Effector memory CD4-positive, alpha-beta T cell (primary cell): ENCODE results near the gene RGN.
"Not testable (repeated sequence)": the region's sequence is repeated elsewhere in the genome, so short reads cannot be mapped to it uniquely, and the experiment has no call there.

Experiments
- DNase-seq, 3 donors: peaks; one replicate each; pipeline ENCODE4 v3.0.0-alpha.2; 2020
- H3K27ac ChIP-seq: 2 replicates; pipeline ENCODE4 v1.7.0; 2013; ENCODE audit warnings: mild to moderate bottlenecking, low read length, moderate library complexity; ENCODE audit not compliant: insufficient read depth, poor library complexity, severe bottlenecking
- H3K27me3 ChIP-seq: replicated peaks from 2 replicates; pipeline ENCODE4 v1.7.0; 2013; ENCODE audit warnings: mild to moderate bottlenecking, low read length; ENCODE audit not compliant: insufficient read depth, control insufficient read depth, poor library complexity, severe bottlenecking
- H3K36me3 ChIP-seq: 2 replicates; pipeline ENCODE4 v1.7.0; 2013; ENCODE audit warnings: mild to moderate bottlenecking, low read length, moderate library complexity; ENCODE audit not compliant: control insufficient read depth, insufficient read depth
- H3K4me1 ChIP-seq: 2 replicates; pipeline ENCODE4 v1.7.0; 2013; ENCODE audit warnings: low read length, mild to moderate bottlenecking; ENCODE audit not compliant: control insufficient read depth, insufficient read depth, poor library complexity, severe bottlenecking
- H3K4me3 ChIP-seq: 2 replicates; pipeline ENCODE4 v1.7.0; 2013; ENCODE audit warnings: low read length, low read depth, mild to moderate bottlenecking; ENCODE audit not compliant: insufficient read depth, poor library complexity, severe bottlenecking
- H3K9me3 ChIP-seq: 2 replicates; pipeline ENCODE4 v1.7.0; 2013; ENCODE audit warnings: mild to moderate bottlenecking, low read length, moderate library complexity; ENCODE audit not compliant: control insufficient read depth

The RGN gene

DNA sequence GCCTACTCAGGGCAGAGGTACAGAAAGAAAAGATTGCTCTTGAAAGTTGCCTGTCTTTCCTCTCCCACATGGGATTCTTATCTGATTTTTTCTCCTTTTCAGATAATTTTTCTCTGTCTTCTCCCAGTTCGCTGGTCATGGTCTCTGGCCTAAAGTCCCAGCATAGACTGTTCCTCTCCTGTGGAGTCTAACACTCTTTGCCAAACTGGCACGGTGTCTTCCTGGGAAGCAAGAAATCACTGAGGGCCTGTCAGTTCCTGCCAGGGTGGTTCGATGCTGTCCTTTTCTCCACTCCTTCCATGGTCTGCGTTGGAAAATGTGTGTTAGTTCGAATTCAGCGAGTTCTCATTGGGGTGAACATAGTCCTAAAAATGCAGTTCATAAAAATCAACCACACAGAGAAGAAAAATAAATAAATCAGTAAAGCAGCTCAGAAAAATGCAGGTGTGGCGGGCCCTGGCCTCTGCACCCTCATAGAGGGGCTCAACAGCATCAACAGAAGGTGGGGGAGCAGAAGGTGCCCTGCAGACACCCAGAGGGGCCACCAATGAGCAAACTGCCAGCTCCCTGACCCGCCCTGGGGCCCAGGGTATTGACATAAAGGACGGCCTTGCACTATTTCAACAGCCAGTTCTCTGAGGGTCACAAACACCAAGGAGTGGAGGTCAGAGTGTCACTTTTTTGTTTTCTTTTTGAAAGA is 2.1 kb downstream of the RGN start:
- H3K27ac ChIP-seq: no peak overlapping the region
- DNase-seq: no peak
- no peaks in the 10 kb centered on the region for H3K36me3 ChIP-seq
- no peaks in the 10 kb centered on the region for H3K4me1 ChIP-seq
- no peaks in the 10 kb centered on the region for H3K27me3 ChIP-seq
- no peak overlapping the region for H3K4me3 ChIP-seq
- no peaks in the 10 kb centered on the region for H3K9me3 ChIP-seq

- H3K4me3 ChIP-seq: no peak overlapping the region
- no peaks in the 10 kb centered on the region for H3K4me1 ChIP-seq
- no peaks in the 10 kb centered on the region for H3K27me3 ChIP-seq
- H3K36me3 ChIP-seq: no peaks in the 10 kb centered on the region
- no peak for DNase-seq
- H3K9me3 ChIP-seq: no peaks in the 10 kb centered on the region
- H3K27ac ChIP-seq: no peak overlapping the region
Measured at GRCh38 chrX:47080915-47081236, 2.6 kb downstream of the RGN start.

GRCh38 chrX:47091149-47091775 is 13.0 kb downstream of the RGN start:
- no peaks in the 10 kb centered on the region for H3K4me1 ChIP-seq
- no peaks in the 10 kb centered on the region for H3K36me3 ChIP-seq
- no peaks in the 10 kb centered on the region for H3K9me3 ChIP-seq
- no peak overlapping the region for H3K27ac ChIP-seq
- DNase-seq: no peak
- no peaks in the 10 kb centered on the region for H3K27me3 ChIP-seq
- no peak overlapping the region for H3K4me3 ChIP-seq

DNA sequence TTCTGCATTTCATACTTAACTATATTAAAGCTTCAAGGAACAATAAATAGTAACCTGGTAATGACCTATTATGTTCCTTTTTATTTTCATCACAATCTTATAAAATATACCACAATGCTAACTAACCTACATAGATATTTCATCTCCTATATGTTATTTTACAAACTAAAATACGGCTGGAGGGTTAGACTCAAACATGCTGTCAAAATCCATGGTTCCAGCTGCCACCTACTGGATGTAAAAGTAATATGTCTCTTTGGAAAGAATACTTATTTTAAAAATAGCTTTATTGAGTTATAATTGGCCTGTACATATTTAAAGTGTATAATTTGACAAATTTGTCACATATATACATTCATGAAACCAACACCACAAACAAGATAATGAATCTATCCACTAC is 15.0 kb downstream of the RGN start:
- Histone ChIP-seq H3K27ac (no peak overlapping the region), H3K4me1 (no peaks in the 10 kb centered on the region), H3K27me3 (no peaks in the 10 kb centered on the region), H3K36me3 (no peaks in the 10 kb centered on the region), H3K4me3 (no peak overlapping the region), H3K9me3 (no peaks in the 10 kb centered on the region)
- no peak for DNase-seq

GRCh38 chrX:47093860-47094259 is 15.6 kb downstream of the RGN start:
- Histone ChIP-seq H3K36me3 (no peaks in the 10 kb centered on the region), H3K4me1 (no peaks in the 10 kb centered on the region), H3K4me3 (no peak overlapping the region), H3K27ac (no peak overlapping the region), H3K9me3 (no peaks in the 10 kb centered on the region), H3K27me3 (no peaks in the 10 kb centered on the region)
- DNase-seq: no peak

- DNase-seq: no peak
- no peaks in the 10 kb centered on the region for H3K36me3 ChIP-seq
Measured at GRCh38 chrX:47097018-47097417, 18.8 kb downstream of the RGN start.

GRCh38 chrX:47098338-47099094 is 20.3 kb downstream of the RGN start:
- no peaks in the 10 kb centered on the region for H3K4me1 ChIP-seq

More at GRCh38 chrX:47097018-47097417, 18.8 kb downstream of the RGN start:
- Histone ChIP-seq H3K9me3 (no peaks in the 10 kb centered on the region), H3K4me3 (no peak overlapping the region), H3K27ac (no peak overlapping the region), H3K27me3 (no peaks in the 10 kb centered on the region), H3K4me1 (no peaks in the 10 kb centered on the region)

DNA sequence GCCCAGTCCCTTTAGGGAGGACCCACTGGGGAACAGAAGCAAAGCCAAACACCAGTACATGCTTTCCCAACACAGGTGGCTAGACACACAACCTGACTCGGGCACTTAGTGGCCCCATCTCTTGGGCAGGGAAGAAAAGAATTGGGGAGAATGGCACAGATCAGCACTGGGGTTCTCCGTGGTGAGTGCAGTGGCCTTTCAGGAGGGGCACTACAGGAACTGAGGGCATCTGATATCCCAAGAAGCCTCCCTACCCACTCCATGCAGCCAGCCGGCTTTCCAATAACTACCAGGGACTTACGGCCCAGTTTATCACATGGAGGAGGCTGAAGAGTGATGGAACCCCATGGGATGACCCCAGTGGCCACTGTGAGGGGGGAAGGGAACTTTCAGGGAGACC is 23.0 kb downstream of the RGN start:
- H3K4me3 ChIP-seq: no peak overlapping the region
- no peaks in the 10 kb centered on the region for H3K27me3 ChIP-seq
- no peak overlapping the region for H3K27ac ChIP-seq
- no peaks in the 10 kb centered on the region for H3K36me3 ChIP-seq
- no peak for DNase-seq
- H3K9me3 ChIP-seq: no peaks in the 10 kb centered on the region
- no peaks in the 10 kb centered on the region for H3K4me1 ChIP-seq

More at GRCh38 chrX:47098338-47099094, 20.3 kb downstream of the RGN start:
- no peaks in the 10 kb centered on the region for H3K9me3 ChIP-seq
- H3K4me3 ChIP-seq: no peak overlapping the region
- H3K27me3 ChIP-seq: no peaks in the 10 kb centered on the region
- DNase-seq: no peak
- no peaks in the 10 kb centered on the region for H3K36me3 ChIP-seq
- no peak overlapping the region for H3K27ac ChIP-seq

DNA sequence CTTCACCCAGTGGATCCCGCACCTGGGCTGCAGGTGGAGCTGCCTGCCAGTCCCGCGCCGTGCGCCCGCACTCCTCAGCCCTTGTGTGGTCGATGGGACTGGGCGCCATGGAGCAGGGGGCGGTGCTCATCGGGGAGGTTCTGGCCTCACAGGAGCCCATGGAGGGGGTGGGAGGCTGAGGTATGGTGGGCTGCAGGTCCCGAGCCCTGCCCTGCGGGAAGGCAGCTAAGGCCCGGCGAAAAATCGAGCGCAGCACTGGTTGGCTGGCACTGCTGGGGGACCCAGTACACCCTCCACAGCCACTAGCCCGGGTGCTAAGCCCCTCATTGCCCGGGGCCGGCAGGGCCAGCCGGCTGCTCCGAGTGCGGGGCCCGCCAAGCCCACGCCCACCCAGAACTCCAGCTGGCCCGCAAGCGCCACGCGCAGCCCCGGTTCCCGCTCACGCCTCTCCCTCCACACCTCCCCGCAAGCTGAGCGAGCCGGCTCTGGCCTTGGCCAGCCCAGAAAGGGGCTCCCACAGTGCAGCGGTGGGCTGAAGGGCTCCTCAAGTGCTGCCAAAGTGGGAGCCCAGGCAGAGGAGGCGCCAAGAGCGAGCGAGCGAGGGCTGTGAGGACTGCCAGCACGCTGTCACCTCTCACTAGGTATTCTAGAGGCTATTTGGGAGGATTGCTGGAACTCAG is 32.8 kb downstream of the RGN start:
- not testable (repeated sequence) for H3K4me1 ChIP-seq, H3K27me3 ChIP-seq, H3K4me3 ChIP-seq, H3K9me3 ChIP-seq, H3K36me3 ChIP-seq, H3K27ac ChIP-seq, DNase-seq
